H9 (cell line): ENCODE data around the gene KCNG1. TPM values are rescaled to one million over a fixed set of nuclear protein-coding genes. Genes with fewer than 3 reads are reported as not detected.

Source experiments
- DNase-seq: peaks from one replicate; pipeline ENCODE4 v3.0.0-alpha.2; 2017
- H2AFZ ChIP-seq: one replicate; pipeline ENCODE4 v1.6.1; 2013; ENCODE audit warnings: mild to moderate bottlenecking, low read length, control low read depth, moderate library complexity
- H2AK5ac ChIP-seq: 2 replicates; pipeline ENCODE4 v1.6.1; 2013; ENCODE audit warnings: low read length, control low read depth, mixed read lengths; ENCODE audit not compliant: insufficient read length
- H2BK120ac ChIP-seq: one replicate; pipeline ENCODE4 v1.6.1; 2013; ENCODE audit warnings: low read depth, mild to moderate bottlenecking, low read length, control low read depth, inconsistent platforms; ENCODE audit not compliant: poor library complexity, severe bottlenecking
- H2BK12ac ChIP-seq: 2 replicates; pipeline ENCODE4 v1.6.1; 2013; ENCODE audit warnings: low read length, control low read depth, mixed read lengths, low read depth; ENCODE audit not compliant: insufficient read length
- H2BK15ac ChIP-seq: 2 replicates; pipeline ENCODE4 v1.6.1; 2013; ENCODE audit warnings: low read depth, low read length, control low read depth
- H2BK20ac ChIP-seq: one replicate; pipeline ENCODE4 v1.6.1; 2013; ENCODE audit warnings: low read depth, mild to moderate bottlenecking, low read length, control low read depth, inconsistent platforms; ENCODE audit not compliant: poor library complexity, severe bottlenecking
- H2BK5ac ChIP-seq: 2 replicates; pipeline ENCODE4 v1.6.1; 2013; ENCODE audit warnings: low read length, control low read depth, mixed read lengths; ENCODE audit not compliant: insufficient read length
- H3K14ac ChIP-seq: 2 replicates; pipeline ENCODE4 v1.6.1; 2013; ENCODE audit warnings: low read length, control low read depth; ENCODE audit not compliant: insufficient read depth
- H3K18ac ChIP-seq: 2 replicates; pipeline ENCODE4 v1.6.1; 2013; ENCODE audit warnings: low read depth, mild to moderate bottlenecking, mixed read lengths, low read length, control low read depth; ENCODE audit not compliant: insufficient read length
- H3K23ac ChIP-seq: 2 replicates; pipeline ENCODE4 v1.6.1; 2013; ENCODE audit warnings: low read length, control low read depth, mixed read lengths, low read depth; ENCODE audit not compliant: insufficient read length
- H3K23me2 ChIP-seq: 2 replicates; pipeline ENCODE4 v1.6.1; 2013; ENCODE audit warnings: low read depth, mild to moderate bottlenecking, mixed read lengths, low read length, control low read depth; ENCODE audit not compliant: insufficient read length, poor library complexity, severe bottlenecking
- H3K27ac ChIP-seq: 2 replicates; pipeline ENCODE4 v1.5.1; 2013; ENCODE audit warnings: low read length, control low read depth, mixed read lengths, low read depth; ENCODE audit not compliant: insufficient read length
- H3K27me3 ChIP-seq: 2 replicates; pipeline ENCODE4 v1.6.1; 2013; ENCODE audit warnings: low read length, control low read depth, inconsistent platforms; ENCODE audit not compliant: insufficient read depth
- H3K4ac ChIP-seq: 2 replicates; pipeline ENCODE4 v1.6.1; 2013; ENCODE audit warnings: low read depth, mild to moderate bottlenecking, control low read depth, inconsistent platforms, low read length, moderate library complexity
- H3K4me1 ChIP-seq: 2 replicates; pipeline ENCODE4 v1.6.1; 2013; ENCODE audit warnings: low read length, control low read depth, inconsistent platforms; ENCODE audit not compliant: insufficient read depth
- H3K4me2 ChIP-seq: 2 replicates; pipeline ENCODE4 v1.6.1; 2013; ENCODE audit warnings: low read length, control low read depth, mixed read lengths; ENCODE audit not compliant: insufficient read length, insufficient read depth
- H3K56ac ChIP-seq: 2 replicates; pipeline ENCODE4 v1.6.1; 2013; ENCODE audit warnings: low read depth, mild to moderate bottlenecking, mixed read lengths, low read length, control low read depth; ENCODE audit not compliant: insufficient read length
- H3K79me1 ChIP-seq: 2 replicates; pipeline ENCODE4 v1.6.1; 2013; ENCODE audit warnings: low read depth, mild to moderate bottlenecking, moderate library complexity, low read length, control low read depth, inconsistent platforms; ENCODE audit not compliant: insufficient read depth, poor library complexity, severe bottlenecking
- H3K79me2 ChIP-seq: 2 replicates; pipeline ENCODE4 v1.6.1; 2013; ENCODE audit warnings: low read length, control low read depth, inconsistent platforms; ENCODE audit not compliant: insufficient read depth
- H3K9ac ChIP-seq: 2 replicates; pipeline ENCODE4 v1.6.1; 2013; ENCODE audit warnings: low read length, control low read depth, mixed read lengths; ENCODE audit not compliant: insufficient read length; ENCODE audit errors: extremely low read depth
- H3K9me3 ChIP-seq: one replicate; pipeline ENCODE4 v1.6.1; 2013; ENCODE audit warnings: low read depth, low read length, inconsistent platforms; ENCODE audit not compliant: control insufficient read depth
- H3T11ph ChIP-seq: one replicate; pipeline ENCODE4 v1.6.1; 2013; ENCODE audit warnings: mild to moderate bottlenecking, low read length, control low read depth, inconsistent platforms
- H4K20me1 ChIP-seq: one replicate; pipeline ENCODE4 v1.6.1; 2013; ENCODE audit not compliant: control insufficient read depth, insufficient read length, insufficient read depth
- H4K5ac ChIP-seq: 2 replicates; pipeline ENCODE4 v1.6.1; 2013; ENCODE audit warnings: low read depth, mild to moderate bottlenecking, mixed read lengths, low read length, control low read depth; ENCODE audit not compliant: insufficient read length
- H4K8ac ChIP-seq: replicated peaks from 2 replicates; pipeline ENCODE4 v1.6.1; 2013; ENCODE audit warnings: low read length, control low read depth, mixed read lengths, low read depth; ENCODE audit not compliant: insufficient read length
- H4K91ac ChIP-seq: 2 replicates; pipeline ENCODE4 v1.6.1; 2013; ENCODE audit warnings: low read depth, mild to moderate bottlenecking, moderate library complexity, mixed read lengths, low read length, control low read depth; ENCODE audit not compliant: insufficient read length
- H3K27ac Mint-ChIP-seq, 3 experiments: 2 replicates in 2 of 3; 3 replicates in 1 of 3; pipeline ENCODE4 v1.8.0; 2020 to 2021; ENCODE audit warnings: mixed read lengths in 3 of 3, mild to moderate bottlenecking in 1 of 3, moderate library complexity in 1 of 3
- H3K27me3 Mint-ChIP-seq: 2 replicates; pipeline ENCODE4 v1.8.0; 2021; ENCODE audit warnings: low read depth, mild to moderate bottlenecking, moderate library complexity, mixed read lengths
- H3K36me3 Mint-ChIP-seq, 3 experiments: 2 replicates in 2 of 3; 3 replicates in 1 of 3; pipeline ENCODE4 v1.8.0; 2020 to 2021; ENCODE audit warnings: low read depth in 3 of 3, mixed read lengths in 3 of 3; ENCODE audit not compliant: insufficient read depth in 1 of 3
- H3K4me1 Mint-ChIP-seq, 2 experiments: 2 replicates each; pipeline ENCODE4 v1.8.0; 2020; ENCODE audit warnings: mixed read lengths in 2 of 2
- H3K4me3 Mint-ChIP-seq, 2 experiments: 2 replicates in 1 of 2; 3 replicates in 1 of 2; pipeline ENCODE4 v1.8.0; 2020 to 2021; ENCODE audit warnings: mild to moderate bottlenecking in 2 of 2, mixed read lengths in 2 of 2, moderate library complexity in 1 of 2
- H3K9me3 Mint-ChIP-seq, 2 experiments: 2 replicates in 1 of 2; 3 replicates in 1 of 2; pipeline ENCODE4 v1.8.0; 2020; ENCODE audit warnings: mild to moderate bottlenecking in 2 of 2, mixed read lengths in 2 of 2, moderate library complexity in 1 of 2
- CTCF ChIP-seq: fragments of 200-600 bp; sonication (generic); conservative IDR thresholded peaks from 3 replicates; pipeline ENCODE4 v1.8.0; 2021; ENCODE audit warnings: antibody characterized with exemption, mild to moderate bottlenecking
- WGBS: extraction: QIAGEN DNeasy Blood & Tissue Kit; methylation state at CpG from one replicate; pipeline ENCODE4 v1.1.7; 2013; ENCODE audit warnings: missing lambda C conversion rate, low lambda C conversion rate, mixed read lengths; ENCODE audit not compliant: insufficient read length; ENCODE audit errors: extremely low coverage; 5-methylcytosine and 5-hydroxymethylcytosine counted together
- long read RNA-seq: library from polyadenylated mRNA; unstranded; transcript quantifications from one replicate; pipeline ENCODE4 v2.0.0, GENCODE V29; 2020
- total RNA-seq: library from RNA; stranded (reverse); gene quantifications from 2 replicates; pipeline ENCODE4 v1.2.1, GENCODE V29; 2021

The KCNG1 gene
- 11.5 and 13.2 TPM in 2 replicates for total RNA-seq
- long read RNA-seq, partial matches to known transcripts, result 0 of 1 reads
- long read RNA-seq, other reads (novel, unspliced or antisense), result 1 of 1 reads

GRCh38 chr20:51022803-51023616 is at the start of gene KCNG1:
KCNG1 (minus strand) TSS chr20:51023107; CDS start chr20:51010338, 12,769 bp downstream.
- no peak within 1 kb of the TSS for H2AK5ac ChIP-seq
- peak within 1 kb of the TSS; percentile 89 for H3K14ac ChIP-seq
- DNase-seq, result peak; percentile 86
- no peak within 1 kb of the TSS for H4K91ac ChIP-seq
- H3K27me3 ChIP-seq, result peaks cover 17% of the 10 kb centered on the region; the same call in 1 of the 2 replicates
- H2BK12ac ChIP-seq, result no peak within 1 kb of the TSS
- peaks cover 4% of the 10 kb centered on the region; the same call in 1 of the 2 replicates for H3K4me1 ChIP-seq
- H3K79me1 ChIP-seq, result no peaks in the 10 kb centered on the region
- H3K23me2 ChIP-seq, result peaks cover 8% of the 10 kb centered on the region
- no CpG with 5 or more reads among the region's 108 CpGs for WGBS
- Mint-ChIP-seq H3K4me3 (peak within 1 kb of the TSS; percentile 67 to 84), H3K4me1 (peaks cover 32 to 38% of the 10 kb centered on the region in 2 experiments), H3K27me3 (peaks cover 60% of the 10 kb centered on the region), H3K9me3 (no peaks in the 10 kb centered on the region; a peak in 2 of 5 replicates), H3K36me3 (peaks cover 2 to 9% (median 7%) of the 10 kb centered on the region in 3 experiments; a peak in 6 of 7 replicates), H3K27ac (peak within 1 kb of the TSS in 1 of 3 experiments; percentile 43; a peak in 1 of 7 replicates)
- no peak within 1 kb of the TSS for H3K56ac ChIP-seq
- H2BK20ac ChIP-seq, result no peak within 1 kb of the TSS
- peak within 1 kb of the TSS; percentile 74 for H3K4me2 ChIP-seq
- H3K4ac ChIP-seq, result no peak within 1 kb of the TSS
- H3K18ac ChIP-seq, result no peak within 1 kb of the TSS
- no peak within 1 kb of the TSS for H2AFZ ChIP-seq
- H2BK120ac ChIP-seq, result no peak within 1 kb of the TSS
- H3K23ac ChIP-seq, result no peak within 1 kb of the TSS
- no peak within 1 kb of the TSS for H2BK15ac ChIP-seq
- H3K9ac ChIP-seq, result no peak within 1 kb of the TSS
- H3K9me3 ChIP-seq, result no peaks in the 10 kb centered on the region
- no peak within 1 kb of the TSS for H4K5ac ChIP-seq
- no peak within 1 kb of the TSS for H4K8ac ChIP-seq
- no peak within 1 kb of the TSS for H2BK5ac ChIP-seq
- no peak within 1 kb of the TSS for H3K27ac ChIP-seq
- no peaks in the 10 kb centered on the region for H4K20me1 ChIP-seq
- TF ChIP-seq CTCF, result no peak
- H3K79me2 ChIP-seq, result no peaks in the 10 kb centered on the region
- H3T11ph ChIP-seq, result no peak within 1 kb of the TSS
